Activated CD8-positive, alpha-beta memory T cell treated with anti-CD3 and anti-CD28 coated beads, Interleukin-2, amount 10 ng/mL, durations not matched to agents 7 days and 5 days (primary cell): Measurements from ENCODE around the gene NPFF. TPM values are rescaled to one million over a fixed set of nuclear protein-coding genes. Genes with fewer than 3 reads are reported as not detected.
A peak's percentile ranks its signal among the peaks of the same experiment; 100 is the strongest.

Experiments used
- ATAC-seq: fragments of 150-1000 bp; cut with Tn5 transposase; one replicate; pipeline ENCODE4 v1.10.0; 2021; ENCODE audit warnings: moderate library complexity
- CTCF ChIA-PET: fragments of 350-600 bp; sonication (Branson Sonifier 250); formaldehyde crosslinking; loops from one replicate; lab custom pipeline; 2021; ENCODE audit warnings: antibody characterized with exemption; lab: Charles Lee
- DNase-seq: peaks from one replicate; pipeline ENCODE4 v3.0.0-alpha.2; 2020
- H3K27ac Mint-ChIP-seq: one replicate; pipeline ENCODE4 v1.8.0; 2021; ENCODE audit warnings: mild to moderate bottlenecking, mixed read lengths
- H3K27me3 Mint-ChIP-seq: one replicate; pipeline ENCODE4 v1.8.0; 2021; ENCODE audit warnings: mixed read lengths
- H3K36me3 Mint-ChIP-seq: one replicate; pipeline ENCODE4 v1.8.0; 2021; ENCODE audit warnings: mild to moderate bottlenecking, mixed read lengths
- H3K4me1 Mint-ChIP-seq: one replicate; pipeline ENCODE4 v1.8.0; 2021; ENCODE audit warnings: mixed read lengths
- H3K4me3 Mint-ChIP-seq: one replicate; pipeline ENCODE4 v1.8.0; 2021; ENCODE audit warnings: mild to moderate bottlenecking, moderate library complexity, mixed read lengths
- H3K9me3 Mint-ChIP-seq: one replicate; pipeline ENCODE4 v1.8.0; 2022; ENCODE audit warnings: low read depth, mixed read lengths
- total RNA-seq, 2 experiments: library from RNA; stranded (reverse); gene quantifications; one replicate each; pipeline ENCODE4 v1.2.3, GENCODE V29; 2021

NPFF gene
- total RNA-seq, 2 experiments from 2014 or later, result not detected

DNA sequence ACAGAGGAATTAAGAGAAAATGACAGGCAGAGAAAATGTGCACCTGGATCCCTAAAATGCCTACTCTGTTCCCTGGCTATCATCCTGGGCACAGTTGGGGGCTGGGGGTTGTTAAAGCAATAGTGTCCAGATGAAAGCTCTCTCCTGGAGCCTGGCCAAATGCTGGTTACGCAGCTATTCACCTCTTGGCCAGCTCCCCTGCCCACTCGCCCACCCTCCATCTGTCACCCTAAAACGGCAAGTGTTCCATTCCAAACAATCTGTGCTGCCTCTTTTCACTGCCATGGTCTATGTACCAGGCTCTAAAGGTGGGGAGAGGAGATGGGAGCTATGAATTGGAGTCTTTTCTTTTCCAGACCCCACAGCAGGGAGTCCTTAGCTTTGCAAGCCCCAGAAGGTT is 24.7 kb upstream of the NPFF start:
- no peak overlapping the region for H3K4me3 Mint-ChIP-seq
- no peaks in the 10 kb centered on the region for H3K4me1 Mint-ChIP-seq
- peaks cover 26% of the 10 kb centered on the region for H3K36me3 Mint-ChIP-seq
- no peak for ATAC-seq
- H3K27ac Mint-ChIP-seq, result no peak overlapping the region
- CTCF ChIA-PET, result interaction anchor here (2.1 kb wide), 1 partner anchor 23 kb away, joined by 6 read pairs; no protein-coding TSS in a partner anchor
- H3K27me3 Mint-ChIP-seq, result no peaks in the 10 kb centered on the region
- no peaks in the 10 kb centered on the region for H3K9me3 Mint-ChIP-seq
- DNase-seq, result no peak

DNA sequence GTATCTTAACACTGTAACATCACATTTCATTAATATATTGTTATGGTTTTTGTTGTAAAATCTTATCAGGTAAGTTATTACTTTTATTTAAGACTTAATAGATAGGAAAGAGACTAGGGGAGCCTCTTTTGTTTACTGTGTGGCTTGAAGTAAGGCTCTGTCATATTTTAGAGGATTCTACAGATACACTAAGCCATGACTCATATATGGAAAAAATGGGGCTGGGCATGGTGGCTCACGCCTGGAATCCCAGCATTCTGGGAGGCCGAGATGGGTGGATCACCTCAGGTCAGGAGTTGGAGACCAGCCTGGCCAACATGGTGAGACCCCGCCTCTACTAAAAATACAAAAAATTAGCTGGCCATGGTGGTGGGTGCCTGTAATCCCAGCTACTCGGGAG is 23.6 kb upstream of the NPFF start:
- CTCF ChIA-PET, result interaction anchor here (0.7 kb wide), 1 partner anchor 212 kb away, joined by 3 read pairs; no protein-coding TSS in a partner anchor
- no peaks in the 10 kb centered on the region for H3K27me3 Mint-ChIP-seq
- H3K27ac Mint-ChIP-seq, result no peak overlapping the region
- no peak overlapping the region for H3K4me3 Mint-ChIP-seq
- peaks cover 27% of the 10 kb centered on the region for H3K36me3 Mint-ChIP-seq
- no peak for ATAC-seq
- DNase-seq, result no peak
- H3K4me1 Mint-ChIP-seq, result no peaks in the 10 kb centered on the region
- no peaks in the 10 kb centered on the region for H3K9me3 Mint-ChIP-seq

DNA sequence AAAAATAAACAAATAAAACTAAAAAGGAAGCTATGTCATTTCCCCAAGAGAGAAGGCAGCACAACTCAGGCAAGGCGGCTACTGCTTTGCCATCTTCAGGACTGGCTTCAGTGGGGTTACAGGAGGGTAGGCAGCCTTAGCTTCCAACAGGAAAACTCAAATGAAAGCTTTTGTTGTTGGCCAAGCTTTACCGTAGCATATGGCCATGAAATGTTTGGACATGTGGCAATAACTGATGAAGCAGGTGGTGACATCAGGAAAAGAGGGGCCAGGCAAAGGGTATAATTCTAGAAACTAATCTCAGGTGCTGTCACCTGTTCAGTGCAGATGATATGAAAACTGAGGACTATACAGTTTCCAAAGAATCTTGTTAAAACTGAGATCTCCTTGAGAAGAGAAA is 22.8 kb upstream of the NPFF start:
- DNase-seq (no peak), ATAC-seq (no peak)
- CTCF ChIA-PET, result interaction anchor here (0.6 kb wide), 1 partner anchor 107 kb away, joined by 3 read pairs; no protein-coding TSS in a partner anchor
- no peaks in the 10 kb centered on the region for H3K9me3 Mint-ChIP-seq
- H3K4me1 Mint-ChIP-seq, result no peaks in the 10 kb centered on the region
- no peaks in the 10 kb centered on the region for H3K27me3 Mint-ChIP-seq
- no peak overlapping the region for H3K4me3 Mint-ChIP-seq
- peaks cover 20% of the 10 kb centered on the region for H3K36me3 Mint-ChIP-seq
- H3K27ac Mint-ChIP-seq, result no peak overlapping the region

- H3K36me3 Mint-ChIP-seq, result peaks cover 28% of the 10 kb centered on the region
- H3K4me3 Mint-ChIP-seq, result no peak overlapping the region
- H3K27me3 Mint-ChIP-seq, result no peaks in the 10 kb centered on the region
- no peak overlapping the region for H3K27ac Mint-ChIP-seq
- no peaks in the 10 kb centered on the region for H3K9me3 Mint-ChIP-seq
- ATAC-seq (no peak), DNase-seq (no peak)
- CTCF ChIA-PET, result interaction anchor here (0.7 to 2.2 kb wide), 2 partner anchors 10 to 16 kb away, joined by 4 to 7 read pairs; partner anchors contain the start of gene NPFF
- H3K4me1 Mint-ChIP-seq, result peaks cover 2% of the 10 kb centered on the region
Measured at GRCh38 chr12:53524476-53524875, 17.2 kb upstream of the NPFF start.

DNA sequence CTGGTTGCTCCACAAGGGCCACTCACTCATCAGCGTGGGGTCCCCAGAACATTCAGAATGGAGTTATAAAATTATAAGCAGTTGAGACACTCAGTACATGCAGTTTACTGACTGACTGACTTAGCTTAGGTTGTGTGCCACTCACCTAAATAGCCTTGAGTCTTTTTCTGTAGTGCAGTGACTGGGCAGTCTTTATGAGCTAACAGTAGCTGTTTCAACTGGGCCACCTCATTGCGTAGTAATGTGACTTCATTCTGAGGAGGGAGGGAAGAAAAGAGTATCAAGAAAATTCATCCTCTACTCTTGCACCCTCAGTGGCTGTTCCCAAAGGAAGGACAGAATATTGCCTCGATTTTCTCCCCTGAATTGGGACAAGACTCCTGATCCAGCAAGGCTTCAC is 15.8 kb upstream of the NPFF start:
- DNase-seq (no peak), ATAC-seq (no peak)
- CTCF ChIA-PET, result interaction anchor here (2.2 kb wide), 1 partner anchor 15 kb away, joined by 7 read pairs; the partner anchor contains the start of gene NPFF
- Mint-ChIP-seq H3K27me3 (no peaks in the 10 kb centered on the region), H3K9me3 (no peaks in the 10 kb centered on the region), H3K4me1 (peaks cover 2% of the 10 kb centered on the region), H3K36me3 (peaks cover 25% of the 10 kb centered on the region), H3K4me3 (no peak overlapping the region), H3K27ac (no peak overlapping the region)

- H3K36me3 Mint-ChIP-seq, result peaks cover 25% of the 10 kb centered on the region
- H3K4me1 Mint-ChIP-seq, result peaks cover 13% of the 10 kb centered on the region
- H3K27ac Mint-ChIP-seq, result no peak overlapping the region
- DNase-seq, result no peak
- no peaks in the 10 kb centered on the region for H3K9me3 Mint-ChIP-seq
- ATAC-seq, result no peak
- no peaks in the 10 kb centered on the region for H3K27me3 Mint-ChIP-seq
- CTCF ChIA-PET, result interaction anchor here (1.2 to 3.1 kb wide), 3 partner anchors 10 to 197 kb away, joined by 3 to 24 read pairs (median 5); partner anchors contain the start of genes AAAS, ATP5MC2 and NPFF
- no peak overlapping the region for H3K4me3 Mint-ChIP-seq
Measured at GRCh38 chr12:53518381-53518780, 11.1 kb upstream of the NPFF start.

DNA sequence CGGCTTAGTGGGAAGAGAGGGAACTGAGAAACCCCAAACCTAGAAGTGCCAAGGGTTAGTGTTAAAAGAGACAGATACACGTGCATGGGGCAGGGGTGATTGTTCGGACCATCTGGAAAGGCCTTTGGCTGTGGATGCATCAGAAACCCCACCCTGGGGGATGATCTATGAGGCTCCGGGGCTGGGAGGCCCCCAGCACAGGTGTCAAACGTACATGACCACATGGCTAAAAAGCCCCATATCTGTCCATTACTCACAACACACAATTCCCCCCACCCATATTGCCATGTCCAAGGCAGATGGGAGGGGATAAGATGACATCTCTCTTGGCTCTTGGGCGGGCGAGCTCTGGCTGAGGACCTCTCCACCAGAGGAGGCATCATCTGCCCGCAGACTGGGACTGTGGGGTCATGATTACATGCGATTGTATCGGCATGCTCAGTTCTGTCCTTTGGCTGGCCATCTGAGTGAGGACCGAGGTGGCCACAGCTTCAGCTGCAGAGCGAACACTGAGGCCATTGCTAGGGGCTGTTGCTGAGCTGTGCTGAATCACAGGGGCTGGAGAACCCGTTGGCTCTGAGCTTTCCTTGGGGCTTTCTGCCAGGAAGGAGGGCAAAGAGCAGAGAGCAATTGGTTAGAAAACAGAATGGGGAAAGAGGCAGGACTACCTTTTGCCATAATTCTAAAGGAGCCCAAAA is 9.6 kb upstream of the NPFF start:
- no peaks in the 10 kb centered on the region for H3K27me3 Mint-ChIP-seq
- CTCF ChIA-PET, result interaction anchor here (1.1 to 3.1 kb wide), 2 partner anchors 8 to 164 kb away, joined by 4 to 24 read pairs; partner anchors contain the start of gene NPFF
- H3K4me3 Mint-ChIP-seq, result no peak overlapping the region
- peaks cover 13% of the 10 kb centered on the region for H3K4me1 Mint-ChIP-seq
- H3K9me3 Mint-ChIP-seq, result no peaks in the 10 kb centered on the region
- no peak overlapping the region for H3K27ac Mint-ChIP-seq
- peaks cover 20% of the 10 kb centered on the region for H3K36me3 Mint-ChIP-seq
- ATAC-seq (no peak), DNase-seq (no peak)

GRCh38 chr12:53515291-53515680 is 8.0 kb upstream of the NPFF start:
- CTCF ChIA-PET, result interaction anchor here (1.8 kb wide), 1 partner anchor 9 kb away, joined by 4 read pairs; no protein-coding TSS in a partner anchor
- Mint-ChIP-seq H3K4me3 (no peak overlapping the region), H3K9me3 (no peaks in the 10 kb centered on the region), H3K27ac (no peak overlapping the region), H3K36me3 (peaks cover 12% of the 10 kb centered on the region), H3K27me3 (no peaks in the 10 kb centered on the region), H3K4me1 (peaks cover 13% of the 10 kb centered on the region)
- DNase-seq, result no peak
- no peak for ATAC-seq

GRCh38 chr12:53514628-53515290 is 7.5 kb upstream of the NPFF start:
- no peaks in the 10 kb centered on the region for H3K9me3 Mint-ChIP-seq
- no peak overlapping the region for H3K4me3 Mint-ChIP-seq
- no peak overlapping the region for H3K27ac Mint-ChIP-seq
- CTCF ChIA-PET, result interaction anchor here (1.8 kb wide), 1 partner anchor 9 kb away, joined by 4 read pairs; no protein-coding TSS in a partner anchor
- H3K27me3 Mint-ChIP-seq, result no peaks in the 10 kb centered on the region
- no peak for DNase-seq
- H3K36me3 Mint-ChIP-seq, result peaks cover 10% of the 10 kb centered on the region
- H3K4me1 Mint-ChIP-seq, result peaks cover 13% of the 10 kb centered on the region
- ATAC-seq, result no peak

DNA sequence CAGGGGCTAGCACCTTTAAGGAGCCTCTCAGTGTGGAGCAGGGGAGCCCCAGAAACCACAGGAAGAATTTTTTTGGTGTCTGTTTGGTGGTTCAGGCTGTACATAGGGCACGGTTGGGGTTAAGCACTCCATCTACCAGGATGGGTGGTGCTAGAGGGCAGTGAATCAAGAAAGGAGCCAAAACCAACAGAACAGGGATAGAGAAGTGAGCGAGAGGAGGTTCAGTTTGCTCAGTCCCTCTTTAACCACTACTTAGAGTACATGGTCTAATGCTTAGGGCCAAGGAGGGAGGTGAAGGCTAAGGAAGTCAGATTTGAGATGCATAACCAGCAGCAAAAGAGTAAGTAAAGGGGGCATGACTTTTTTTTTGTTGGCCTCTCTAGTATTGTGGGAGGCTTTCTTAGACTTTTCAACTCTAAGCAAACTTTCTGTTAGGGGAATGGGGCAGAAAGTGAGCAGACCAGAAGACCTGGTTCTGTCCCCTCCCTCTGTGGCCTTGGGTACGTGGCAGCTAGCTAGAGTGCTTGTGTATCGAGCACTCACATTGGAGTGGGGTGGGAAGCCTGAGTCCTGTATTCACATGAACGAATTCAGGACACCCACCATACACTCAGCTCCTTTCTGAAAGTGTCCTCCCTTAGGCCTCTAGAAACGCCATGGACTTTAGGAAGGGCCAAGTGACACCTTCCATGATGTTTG is 6.6 kb upstream of the NPFF start:
- DNase-seq, result no peak
- Mint-ChIP-seq H3K27ac (peak overlapping the region; percentile 38), H3K4me3 (no peak overlapping the region), H3K9me3 (no peaks in the 10 kb centered on the region), H3K4me1 (peaks cover 18% of the 10 kb centered on the region), H3K36me3 (peaks cover 10% of the 10 kb centered on the region), H3K27me3 (no peaks in the 10 kb centered on the region)
- no peak for ATAC-seq
- CTCF ChIA-PET, result interaction anchor here (1.6 to 1.8 kb wide), 2 partner anchors 10 to 193 kb away, joined by 4 to 5 read pairs; partner anchors contain the start of gene AAAS

DNA sequence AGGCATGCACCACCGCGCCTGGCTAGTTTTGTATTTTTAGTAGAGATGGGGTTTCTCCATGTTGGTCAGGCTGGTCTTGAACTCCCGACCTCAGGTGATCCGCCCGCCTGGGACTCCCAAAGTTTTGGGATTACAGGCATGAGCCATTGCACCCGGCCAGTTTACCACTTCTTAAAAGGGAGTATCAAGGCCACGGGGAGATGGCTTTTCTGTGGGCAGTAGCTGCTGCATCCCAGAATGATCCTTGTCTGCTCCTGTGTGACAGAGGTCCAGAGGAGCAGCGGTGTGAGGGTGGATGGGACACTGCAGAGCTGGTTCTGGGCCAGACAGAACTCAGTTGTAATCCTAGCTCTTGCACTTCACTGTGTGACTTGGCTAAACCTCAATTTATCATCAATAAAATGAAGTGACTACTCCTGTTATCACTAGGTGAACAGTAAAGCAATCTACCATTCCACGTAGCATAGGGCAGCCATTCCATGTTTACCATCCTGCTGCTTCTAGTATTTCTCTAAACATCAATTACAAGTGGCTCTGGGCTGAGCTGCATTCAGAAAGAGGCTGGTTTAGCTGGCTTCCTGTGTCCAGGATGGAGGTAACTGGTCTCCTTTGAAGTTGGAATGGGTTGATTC is 3.0 kb upstream of the NPFF start:
- peaks cover 6% of the 10 kb centered on the region for H3K36me3 Mint-ChIP-seq
- CTCF ChIA-PET, result interaction anchor here (2.1 to 4.3 kb wide), 5 partner anchors 8 to 186 kb away, joined by 8 to 31 read pairs (median 24); partner anchors contain the start of genes ATP5MC2, MAP3K12 and TARBP2
- no peaks in the 10 kb centered on the region for H3K9me3 Mint-ChIP-seq
- peaks cover 17% of the 10 kb centered on the region for H3K4me1 Mint-ChIP-seq
- no peaks in the 10 kb centered on the region for H3K27me3 Mint-ChIP-seq
- H3K4me3 Mint-ChIP-seq, result no peak overlapping the region
- DNase-seq (no peak), ATAC-seq (no peak)
- H3K27ac Mint-ChIP-seq, result no peak overlapping the region

- ATAC-seq, result peak; percentile 98
- H3K4me1 Mint-ChIP-seq, result peaks cover 13% of the 10 kb centered on the region
- DNase-seq, result peak; percentile 92
- H3K36me3 Mint-ChIP-seq, result peaks cover 5% of the 10 kb centered on the region
- H3K4me3 Mint-ChIP-seq, result no peak overlapping the region
- H3K9me3 Mint-ChIP-seq, result no peaks in the 10 kb centered on the region
- CTCF ChIA-PET, result interaction anchor here (0.7 to 4.3 kb wide), 54 partner anchors 9 to 442 kb away, joined by 3 to 34 read pairs (median 4); partner anchors contain the start of genes AAAS, ATP5MC2, ESPL1 and MAP3K12
- peak overlapping the region; percentile 78 for H3K27ac Mint-ChIP-seq
- H3K27me3 Mint-ChIP-seq, result no peaks in the 10 kb centered on the region
Measured at GRCh38 chr12:53508534-53509170, 1.4 kb upstream of the NPFF start.
